ENCODE data around the gene PNLIPRP2.

Gene PNLIPRP2

GRCh38 chr10:116597543-116597942 lies 23.2 kb upstream of the PNLIPRP2 start:
- no peaks in the 10 kb centered on the region for H3F3A ChIP-seq (ENCODE audit: insufficient read depth)
- H3K9me2 ChIP-seq (replicated peaks; ENCODE audit: insufficient read depth, low read length) = no peaks in the 10 kb centered on the region
- H3K27ac ChIP-seq (ENCODE audit: low read depth, low read length) = no peak overlapping the region
- no peak overlapping the region for H2AFZ ChIP-seq (ENCODE audit: low read depth, low read length, severe bottlenecking)
- no peak overlapping the region for H3K4me2 ChIP-seq (ENCODE audit: low read depth, low read length, poor library complexity, severe bottlenecking)
- H3K27me3 ChIP-seq (ENCODE audit: low read length) = no peaks in the 10 kb centered on the region
- TF ChIP-seq EZH2phosphoT487 (conservative IDR thresholded peaks at IDR 0.05; ENCODE audit: low read length) = no peak
- H3K9ac ChIP-seq (ENCODE audit: low read length) = no peak overlapping the region
- no peaks in the 10 kb centered on the region for H3K79me2 ChIP-seq (ENCODE audit: insufficient read depth, low read length)
- H3K9me3 ChIP-seq (ENCODE audit: insufficient read depth, low read length) = no peaks in the 10 kb centered on the region
- H3K36me3 ChIP-seq (ENCODE audit: low read length) = no peaks in the 10 kb centered on the region
- no peaks in the 10 kb centered on the region for H4K20me1 ChIP-seq (ENCODE audit: low read depth, low read length)
- no peak overlapping the region for H3K4me3 ChIP-seq (ENCODE audit: insufficient read depth, low read length, poor library complexity, severe bottlenecking)

- Histone ChIP-seq H3F3A (ENCODE audit: insufficient read depth) (no peaks in the 10 kb centered on the region), H3K9me2 (replicated peaks; ENCODE audit: insufficient read depth, low read length) (no peaks in the 10 kb centered on the region), H4K20me1 (ENCODE audit: low read depth, low read length) (no peaks in the 10 kb centered on the region), H3K4me3 (ENCODE audit: insufficient read depth, low read length, poor library complexity, severe bottlenecking) (no peak overlapping the region), H3K36me3 (ENCODE audit: low read length) (no peaks in the 10 kb centered on the region), H3K9ac (ENCODE audit: low read length) (no peak overlapping the region), H3K27ac (ENCODE audit: low read depth, low read length) (no peak overlapping the region), H3K27me3 (ENCODE audit: low read length) (no peaks in the 10 kb centered on the region), H3K79me2 (ENCODE audit: insufficient read depth, low read length) (no peaks in the 10 kb centered on the region), H3K9me3 (ENCODE audit: insufficient read depth, low read length) (no peaks in the 10 kb centered on the region), H2AFZ (ENCODE audit: low read depth, low read length, severe bottlenecking) (no peak overlapping the region), H3K4me2 (ENCODE audit: low read depth, low read length, poor library complexity, severe bottlenecking) (no peak overlapping the region)
- no peak for TF ChIP-seq EZH2phosphoT487 (conservative IDR thresholded peaks at IDR 0.05; ENCODE audit: low read length)
- no peak for TF ChIP-seq CTCF (IDR thresholded peaks at IDR 0.05; ENCODE audit: insufficient read depth, low read length, poor library complexity, severe bottlenecking)
Measured at GRCh38 chr10:116598329-116598728, 22.4 kb upstream of the PNLIPRP2 start.

DNA sequence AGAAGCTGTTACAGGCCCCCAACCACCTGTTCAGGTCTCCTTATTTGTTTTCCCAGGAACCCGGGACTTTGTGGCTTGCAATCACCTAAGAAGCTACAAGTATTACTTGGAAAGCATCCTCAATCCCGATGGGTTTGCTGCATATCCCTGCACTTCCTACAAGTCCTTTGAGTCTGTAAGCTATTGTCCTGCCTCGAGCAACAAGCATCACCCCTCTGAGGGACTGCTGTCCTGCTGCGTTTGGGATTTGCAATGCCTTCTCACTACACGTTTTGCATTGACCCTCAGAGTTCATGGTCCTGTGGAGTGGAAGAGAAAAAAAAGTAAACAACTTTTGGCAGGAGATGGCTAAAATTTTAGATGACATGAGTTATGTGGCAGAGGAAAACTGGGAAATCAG lies 20.8 kb upstream of the PNLIPRP2 start:
- H3K27me3 ChIP-seq (ENCODE audit: low read length) = no peaks in the 10 kb centered on the region
- H4K20me1 ChIP-seq (ENCODE audit: low read depth, low read length) = no peaks in the 10 kb centered on the region
- TF ChIP-seq EZH2phosphoT487 (conservative IDR thresholded peaks at IDR 0.05; ENCODE audit: low read length) (no peak), CTCF (IDR thresholded peaks at IDR 0.05; ENCODE audit: insufficient read depth, low read length, poor library complexity, severe bottlenecking) (no peak)
- H3K4me3 ChIP-seq (ENCODE audit: insufficient read depth, low read length, poor library complexity, severe bottlenecking) = no peak overlapping the region
- H3K79me2 ChIP-seq (ENCODE audit: insufficient read depth, low read length) = no peaks in the 10 kb centered on the region
- H3K9me3 ChIP-seq (ENCODE audit: insufficient read depth, low read length) = no peaks in the 10 kb centered on the region
- H3K9ac ChIP-seq (ENCODE audit: low read length) = no peak overlapping the region
- H3K4me2 ChIP-seq (ENCODE audit: low read depth, low read length, poor library complexity, severe bottlenecking) = no peak overlapping the region
- no peaks in the 10 kb centered on the region for H3K36me3 ChIP-seq (ENCODE audit: low read length)
- H3K27ac ChIP-seq (ENCODE audit: low read depth, low read length) = no peak overlapping the region
- H2AFZ ChIP-seq (ENCODE audit: low read depth, low read length, severe bottlenecking) = no peak overlapping the region
- H3F3A ChIP-seq (ENCODE audit: insufficient read depth) = no peaks in the 10 kb centered on the region
- H3K9me2 ChIP-seq (replicated peaks; ENCODE audit: insufficient read depth, low read length) = no peaks in the 10 kb centered on the region

- H3K9ac ChIP-seq (ENCODE audit: low read length) = no peak overlapping the region
- H3K36me3 ChIP-seq (ENCODE audit: low read length) = no peaks in the 10 kb centered on the region
- no peaks in the 10 kb centered on the region for H4K20me1 ChIP-seq (ENCODE audit: low read depth, low read length)
- no peaks in the 10 kb centered on the region for H3K79me2 ChIP-seq (ENCODE audit: insufficient read depth, low read length)
- no peaks in the 10 kb centered on the region for H3K9me2 ChIP-seq (replicated peaks; ENCODE audit: insufficient read depth, low read length)
- H3K27me3 ChIP-seq (ENCODE audit: low read length) = no peaks in the 10 kb centered on the region
- no peaks in the 10 kb centered on the region for H3F3A ChIP-seq (ENCODE audit: insufficient read depth)
- no peak overlapping the region for H3K4me2 ChIP-seq (ENCODE audit: low read depth, low read length, poor library complexity, severe bottlenecking)
- no peak overlapping the region for H3K27ac ChIP-seq (ENCODE audit: low read depth, low read length)
- no peaks in the 10 kb centered on the region for H3K9me3 ChIP-seq (ENCODE audit: insufficient read depth, low read length)
- no peak overlapping the region for H3K4me3 ChIP-seq (ENCODE audit: insufficient read depth, low read length, poor library complexity, severe bottlenecking)
- no peak overlapping the region for H2AFZ ChIP-seq (ENCODE audit: low read depth, low read length, severe bottlenecking)
- TF ChIP-seq CTCF (IDR thresholded peaks at IDR 0.05; ENCODE audit: insufficient read depth, low read length, poor library complexity, severe bottlenecking) (no peak), EZH2phosphoT487 (conservative IDR thresholded peaks at IDR 0.05; ENCODE audit: low read length) (no peak)
Measured at GRCh38 chr10:116602648-116603400, 17.9 kb upstream of the PNLIPRP2 start.
